Thymus (tissue), 11 donors: ENCODE data around the gene PDIA5. TPM values are rescaled to one million over a fixed set of nuclear protein-coding genes. Genes with fewer than 3 reads are reported as not detected.

Experiments
- DNase-seq, 9 donors: peaks; one replicate each; pipeline ENCODE4 v3.0.0-alpha.2; 2013; ENCODE audit warnings: low spot score in 9 of 9, low read depth in 6 of 9, missing footprints in 1 of 9
- H3K27ac ChIP-seq, 2 donors: one replicate each; pipeline ENCODE4 v1.5.1; 2013; ENCODE audit warnings: control low read depth in 1 of 2, low read depth in 1 of 2, low read length in 1 of 2, mild to moderate bottlenecking in 1 of 2, moderate library complexity in 1 of 2
- H3K27me3 ChIP-seq, 2 donors: one replicate each; pipeline ENCODE4 v1.5.1; 2013; ENCODE audit warnings: low read length in 1 of 2; ENCODE audit not compliant: control insufficient read depth in 2 of 2, insufficient read depth in 1 of 2
- H3K36me3 ChIP-seq, 2 donors: one replicate each; pipeline ENCODE4 v1.5.1; 2013; ENCODE audit warnings: low read length in 1 of 2, mild to moderate bottlenecking in 1 of 2, moderate library complexity in 1 of 2; ENCODE audit not compliant: control insufficient read depth in 2 of 2, insufficient read depth in 2 of 2
- H3K4me1 ChIP-seq, 2 donors: one replicate each; pipeline ENCODE4 v1.5.1; 2013; ENCODE audit warnings: low read length in 2 of 2; ENCODE audit not compliant: control insufficient read depth in 2 of 2, insufficient read depth in 2 of 2
- H3K4me3 ChIP-seq, 2 donors: one replicate each; pipeline ENCODE4 v1.5.1; 2013; ENCODE audit warnings: low read length in 2 of 2, control low read depth in 1 of 2, mild to moderate bottlenecking in 1 of 2
- H3K9me3 ChIP-seq, 2 donors: one replicate each; pipeline ENCODE4 v1.5.1; 2013; ENCODE audit warnings: low read length in 1 of 2, mild to moderate bottlenecking in 1 of 2; ENCODE audit not compliant: control insufficient read depth in 2 of 2, insufficient read depth in 1 of 2
- WGBS: extraction: QIAGEN DNeasy Blood & Tissue Kit; methylation state at CpG from one replicate; pipeline ENCODE4 v1.1.7; 2013; 5-methylcytosine and 5-hydroxymethylcytosine counted together
- polyA plus RNA-seq: library from polyadenylated mRNA; stranded (reverse); fragments of 200-250 nt; gene quantifications from one replicate; pipeline ENCODE4 v1.2.3, GENCODE V29; 2013
- total RNA-seq: library from RNA; stranded (reverse); fragments of 120-200 nt; gene quantifications from one replicate; pipeline ENCODE4 v1.2.4, GENCODE V29; 2013
- donor health status: healthy.

Gene PDIA5
- total and polyA plus RNA-seq, 2 donors, result 6.1 to 7.7 TPM

DNA sequence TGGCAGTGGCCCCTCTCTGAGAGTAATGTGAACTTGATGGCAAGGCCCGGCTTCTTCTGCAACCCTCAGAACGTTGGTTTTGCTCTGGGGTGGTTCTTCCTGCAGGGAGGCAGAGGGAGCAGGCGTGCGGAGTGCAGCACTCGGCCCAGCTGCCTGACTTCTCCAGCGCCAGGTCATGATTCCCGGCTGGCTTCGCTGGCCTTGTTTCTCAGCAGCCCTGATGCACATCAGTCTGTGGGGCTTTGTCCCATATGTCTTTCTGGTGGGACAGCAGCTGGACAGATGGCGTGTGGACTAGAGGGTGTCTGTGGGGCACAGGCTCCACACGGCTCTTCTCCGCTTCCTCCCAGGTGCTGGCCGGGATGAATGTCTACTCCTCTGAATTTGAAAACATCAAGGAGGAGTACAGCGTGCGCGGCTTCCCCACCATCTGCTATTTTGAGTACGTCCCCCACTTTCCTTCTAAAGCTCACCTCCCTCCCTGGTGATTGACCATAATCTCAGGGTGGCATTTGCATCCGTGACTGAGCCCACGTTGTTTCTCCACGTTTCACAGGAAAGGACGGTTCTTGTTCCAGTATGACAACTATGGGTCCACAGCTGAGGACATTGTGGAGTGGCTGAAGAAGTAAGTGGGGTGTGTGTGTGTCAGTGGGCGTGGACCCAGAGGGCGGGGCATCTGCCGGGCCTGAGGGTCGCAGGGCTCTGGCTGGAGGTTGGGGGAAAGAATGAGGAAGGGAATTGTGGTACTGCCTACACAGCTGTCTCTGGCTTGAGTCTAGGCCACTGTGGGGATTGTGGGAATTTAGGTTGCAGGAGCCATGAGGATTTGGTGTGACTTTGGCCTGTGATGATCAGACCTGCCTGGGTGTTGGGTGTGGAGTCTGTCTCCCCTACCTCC is 57.1 kb downstream of the PDIA5 start:
- no peak for DNase-seq
- peaks cover 3 to 7% of the 10 kb centered on the region in 2 donors for H3K36me3 ChIP-seq
- H3K9me3 ChIP-seq, result no peaks in the 10 kb centered on the region
- no peak overlapping the region for H3K4me3 ChIP-seq
- no peaks in the 10 kb centered on the region for H3K27me3 ChIP-seq
- no peaks in the 10 kb centered on the region for H3K4me1 ChIP-seq
- H3K27ac ChIP-seq, result no peak overlapping the region
- whole genome bisulfite sequencing, result 94% methylated on average over 24 of the region's 24 CpGs

DNA sequence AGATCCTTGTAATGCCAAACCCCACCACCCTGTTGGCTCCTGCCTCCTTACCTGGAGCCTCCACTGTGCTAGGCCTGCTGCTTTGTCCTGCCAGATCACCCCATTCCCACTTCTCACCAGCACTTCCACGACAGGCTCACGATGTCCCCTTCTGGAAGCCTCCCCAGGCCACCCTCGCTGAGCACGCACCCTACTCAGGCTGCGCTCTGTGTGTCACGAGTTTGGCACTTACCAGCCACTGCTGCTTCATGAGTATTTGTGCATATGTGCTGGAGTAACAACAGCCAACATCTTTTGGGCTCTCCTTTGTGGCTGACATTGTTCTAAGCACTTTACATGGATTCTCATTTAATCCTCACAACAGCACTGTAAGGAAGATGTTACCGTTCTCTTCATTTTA is 58.1 kb downstream of the PDIA5 start:
- peaks cover under 1 to 7% of the 10 kb centered on the region in 2 donors for H3K36me3 ChIP-seq

DNA sequence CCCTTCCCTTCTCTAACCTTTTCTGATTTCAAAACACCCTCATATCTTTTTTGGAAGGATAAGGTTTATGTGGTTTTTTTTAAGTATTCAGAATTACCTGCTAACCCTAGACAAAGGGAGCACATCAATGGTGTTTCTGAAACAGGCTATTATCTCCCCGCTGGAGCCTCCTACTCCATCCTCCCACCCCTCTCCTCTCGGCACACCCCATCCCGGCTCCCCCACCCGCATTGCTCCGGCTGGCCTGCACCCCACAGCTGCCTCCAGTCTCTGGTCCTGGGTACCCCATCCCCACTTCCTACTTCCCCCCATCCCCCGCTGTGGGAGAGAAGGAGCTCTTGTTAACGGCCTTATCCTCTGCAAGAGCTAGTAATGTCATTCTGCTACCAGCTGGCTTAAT is 59.2 kb downstream of the PDIA5 start:
- Histone ChIP-seq H3K4me3 (no peak overlapping the region), H3K36me3 (peaks cover 0 to 7% of the 10 kb centered on the region in 2 donors), H3K4me1 (no peaks in the 10 kb centered on the region), H3K27me3 (no peaks in the 10 kb centered on the region), H3K9me3 (no peaks in the 10 kb centered on the region), H3K27ac (no peak overlapping the region)
- no peak for DNase-seq
- WGBS, result 88% methylated on average over 7 of the region's 7 CpGs

More for the DNA sequence above, 58.1 kb downstream of the PDIA5 start:
- Histone ChIP-seq H3K27ac (no peak overlapping the region), H3K9me3 (no peaks in the 10 kb centered on the region), H3K4me3 (no peak overlapping the region), H3K27me3 (no peaks in the 10 kb centered on the region), H3K4me1 (no peaks in the 10 kb centered on the region)
- 98% methylated on average over 7 of the region's 7 CpGs for WGBS
- DNase-seq, result no peak

DNA sequence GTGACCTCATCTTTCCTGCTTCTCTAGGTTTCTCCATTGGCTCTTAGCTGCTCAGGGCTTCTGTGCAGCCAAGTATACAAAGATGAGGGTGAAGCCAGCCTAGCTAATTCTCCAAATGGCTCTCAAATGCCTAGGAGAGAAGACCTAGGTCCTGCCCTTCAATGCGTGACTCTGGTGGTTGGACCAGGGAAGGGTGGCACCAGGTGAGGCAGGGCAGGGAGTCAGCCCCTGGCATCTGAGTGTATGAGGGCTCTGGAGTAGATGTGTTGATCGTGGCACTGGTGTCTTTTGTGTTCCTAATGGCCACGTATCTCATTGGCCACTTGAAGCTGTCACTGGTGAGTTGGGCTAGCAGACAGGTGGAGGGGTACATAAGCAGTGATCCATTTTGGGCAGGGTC is 59.8 kb downstream of the PDIA5 start:
- peaks cover 0 to 7% of the 10 kb centered on the region in 2 donors for H3K36me3 ChIP-seq
- no peaks in the 10 kb centered on the region for H3K27me3 ChIP-seq
- no peaks in the 10 kb centered on the region for H3K9me3 ChIP-seq
- no peaks in the 10 kb centered on the region for H3K4me1 ChIP-seq
- 98% methylated on average over 3 of the region's 3 CpGs for WGBS
- no peak overlapping the region for H3K27ac ChIP-seq
- no peak for DNase-seq
- no peak overlapping the region for H3K4me3 ChIP-seq

DNA sequence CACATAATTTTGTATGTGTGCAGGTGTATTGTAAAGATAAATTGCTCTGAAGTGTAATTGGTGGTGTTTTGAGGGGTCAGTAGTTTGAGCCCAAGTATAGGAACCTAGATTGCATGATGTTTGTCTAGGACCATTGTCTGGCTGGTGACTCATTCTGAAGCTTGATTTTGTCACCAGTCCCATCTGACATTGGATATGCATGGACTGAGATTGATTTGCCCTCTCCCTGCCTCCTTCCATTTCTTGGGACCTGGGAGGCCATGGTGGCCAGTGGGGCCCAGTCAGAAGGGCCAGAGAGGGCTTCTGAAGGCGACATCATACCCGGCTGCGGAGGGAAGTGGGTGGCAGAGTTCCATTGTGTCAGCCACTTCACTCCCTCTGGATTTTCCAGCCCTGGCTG is 62.3 kb downstream of the PDIA5 start:
- Histone ChIP-seq H3K27me3 (no peaks in the 10 kb centered on the region), H3K27ac (no peak overlapping the region), H3K9me3 (no peaks in the 10 kb centered on the region), H3K4me1 (no peaks in the 10 kb centered on the region), H3K36me3 (peaks cover 0 to 7% of the 10 kb centered on the region in 2 donors), H3K4me3 (no peak overlapping the region)
- DNase-seq, result no peak
- whole genome bisulfite sequencing, result 97% methylated on average over 3 of the region's 3 CpGs

DNA sequence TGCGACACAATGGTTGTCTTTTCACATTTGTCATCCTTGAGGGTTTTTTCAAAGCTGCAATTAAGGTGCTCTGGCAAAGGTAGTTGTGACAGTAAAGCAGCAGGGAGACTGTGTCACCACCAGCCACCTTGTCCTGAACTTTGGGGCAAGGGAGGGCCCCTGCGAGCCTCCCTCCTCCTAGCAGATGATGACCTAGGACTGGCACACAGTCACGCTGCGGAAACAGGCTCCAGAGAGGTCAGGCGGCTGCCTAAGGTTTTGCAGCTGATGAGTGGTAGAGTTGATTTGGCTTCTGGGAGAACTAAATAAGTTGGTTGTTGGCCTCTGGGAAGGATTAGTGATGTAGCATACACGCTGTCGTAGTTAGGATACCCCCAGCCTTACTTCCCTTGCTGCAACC is 62.7 kb downstream of the PDIA5 start:
- Histone ChIP-seq H3K27me3 (no peaks in the 10 kb centered on the region), H3K9me3 (no peaks in the 10 kb centered on the region), H3K27ac (no peak overlapping the region), H3K36me3 (peaks cover 0 to 5% of the 10 kb centered on the region in 2 donors), H3K4me3 (no peak overlapping the region), H3K4me1 (no peaks in the 10 kb centered on the region)
- 98% methylated on average over 7 of the region's 7 CpGs for WGBS
- no peak for DNase-seq

DNA sequence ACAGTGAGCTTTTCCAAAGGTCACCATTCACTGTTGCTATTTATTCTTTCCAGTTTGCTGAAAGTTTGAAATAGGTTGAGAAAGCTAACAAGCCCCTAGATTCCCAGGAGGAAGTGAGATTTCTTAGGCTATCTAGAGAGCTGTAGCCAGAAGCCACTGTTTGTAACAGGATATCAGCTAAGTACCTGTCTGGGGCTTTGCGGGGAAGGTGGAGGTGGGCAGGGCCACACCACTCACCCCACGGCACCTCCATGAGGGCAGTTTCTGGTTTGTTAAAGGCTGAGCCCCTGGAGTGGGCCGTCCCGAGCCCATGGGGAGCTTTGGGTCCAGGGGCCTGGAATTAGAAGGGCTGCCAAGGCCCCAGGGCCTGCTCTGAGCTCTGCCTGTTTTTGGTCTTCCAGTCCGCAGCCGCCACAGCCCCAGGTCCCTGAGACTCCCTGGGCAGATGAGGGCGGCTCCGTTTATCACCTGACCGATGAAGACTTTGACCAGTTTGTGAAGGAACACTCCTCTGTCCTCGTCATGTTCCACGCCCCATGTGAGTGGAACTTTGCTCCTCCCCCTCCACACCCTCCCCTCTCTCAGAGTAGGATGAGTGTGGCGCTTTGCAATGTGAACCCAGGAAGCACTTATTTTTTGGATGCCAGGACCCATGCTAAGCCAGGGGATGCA is 63.4 kb downstream of the PDIA5 start:
- no peak overlapping the region for H3K4me3 ChIP-seq
- no peaks in the 10 kb centered on the region for H3K4me1 ChIP-seq
- 98% methylated on average over 12 of the region's 12 CpGs for WGBS
- no peak overlapping the region for H3K27ac ChIP-seq
- DNase-seq, result no peak
- no peaks in the 10 kb centered on the region for H3K36me3 ChIP-seq
- H3K27me3 ChIP-seq, result no peaks in the 10 kb centered on the region
- H3K9me3 ChIP-seq, result no peaks in the 10 kb centered on the region

DNA sequence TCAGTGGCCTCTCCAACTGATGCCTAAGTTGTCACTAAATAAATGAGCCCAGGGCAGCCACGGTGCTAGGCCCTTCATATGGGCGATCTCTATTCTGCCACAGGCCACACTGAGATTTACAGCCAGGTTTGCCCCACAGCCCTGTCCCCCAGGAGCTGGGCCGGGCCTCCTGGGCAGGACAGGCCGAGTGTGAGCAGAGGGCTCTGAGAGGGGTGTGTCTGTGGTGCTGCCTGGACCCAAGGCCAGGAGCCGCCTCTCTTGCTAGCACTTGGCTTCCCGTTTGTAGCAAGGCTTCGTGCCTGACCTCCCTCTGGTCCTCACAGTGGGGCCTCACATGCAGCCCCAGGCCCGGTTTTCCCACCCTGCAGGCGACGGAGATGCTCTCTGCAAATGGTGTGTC is 67.8 kb downstream of the PDIA5 start:
- H3K36me3 ChIP-seq, result no peaks in the 10 kb centered on the region
- no peak overlapping the region for H3K27ac ChIP-seq
- H3K4me3 ChIP-seq, result no peak overlapping the region
- no peaks in the 10 kb centered on the region for H3K4me1 ChIP-seq
- WGBS, result 93% methylated on average over 10 of the region's 10 CpGs
- DNase-seq, result no peak
- H3K9me3 ChIP-seq, result no peaks in the 10 kb centered on the region
- H3K27me3 ChIP-seq, result no peaks in the 10 kb centered on the region

DNA sequence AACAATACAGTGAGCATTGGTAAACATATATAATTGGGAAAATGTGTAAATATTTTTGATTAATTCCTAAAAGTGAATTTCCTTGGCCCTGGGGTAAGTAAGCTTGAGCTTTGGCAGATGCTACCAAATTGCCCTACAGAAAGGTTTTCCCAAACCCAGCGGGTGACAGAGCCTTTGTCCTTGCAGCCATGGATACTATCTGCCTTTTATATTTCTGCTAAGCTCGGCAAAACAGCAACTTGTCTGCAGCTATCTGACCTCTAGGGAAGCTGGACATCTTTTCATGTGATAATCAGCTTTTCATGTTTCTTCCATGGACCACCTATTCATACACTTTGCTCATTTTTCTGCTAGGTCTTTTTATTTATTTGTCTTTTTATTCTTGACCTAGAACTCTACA is 70.2 kb downstream of the PDIA5 start:
- no peak for DNase-seq
- H3K36me3 ChIP-seq, result no peaks in the 10 kb centered on the region
- over 99% methylated on average over 2 of the region's 2 CpGs for WGBS

More for the DNA sequence above, 70.2 kb downstream of the PDIA5 start:
- no peak overlapping the region for H3K4me3 ChIP-seq
- no peaks in the 10 kb centered on the region for H3K27me3 ChIP-seq
- no peak overlapping the region for H3K27ac ChIP-seq
- H3K4me1 ChIP-seq, result no peaks in the 10 kb centered on the region
- H3K9me3 ChIP-seq, result no peaks in the 10 kb centered on the region
